K562 (cell line): ENCODE measurements around the gene MYO3B. TPM values are rescaled to one million over a fixed set of nuclear protein-coding genes. Genes with fewer than 3 reads are reported as not detected.
"Not testable (repeated sequence)": the region's sequence is repeated elsewhere in the genome, so short reads cannot be mapped to it uniquely, and the experiment has no call there.

ENCODE experiments used
- ATAC-seq: fragments of 200-7000 bp; cut with Tn5 transposase; 3 replicates; pipeline ENCODE4 v1.9.1; 2020; ENCODE audit warnings: moderate library complexity
- BruUV-seq: library from RNA; stranded (reverse); fragments of 400-500 nt; replicated peaks from 2 replicates; lab custom pipeline; 2021; lab: Mats Ljungman, UMichigan
- CTCF ChIA-PET: fragments of 300-600 bp; formaldehyde crosslinking; extraction: SDS; loops from one replicate; lab custom pipeline; 2021; ENCODE audit warnings: low intra/inter-chr PET ratio; lab: Yijun Ruan, JAX
- POLR2A ChIA-PET: fragments of 300-600, 350-650 bp; sonication (Branson Sonifier 250); formaldehyde crosslinking; extraction: SDS; loops from one replicate; lab custom pipeline; 2021; ENCODE audit warnings: antibody characterized with exemption, inconsistent platforms; lab: Yijun Ruan, JAX
- DNase-seq, 4 experiments: peaks; one replicate each; pipeline versions ENCODE4 v3.0.0 to v3.0.0-alpha.2; 2011 to 2018; ENCODE audit warnings: low spot score in 3 of 4, mixed read lengths in 3 of 4; ENCODE audit errors: extremely low read depth in 1 of 4
- FAIRE-seq: peaks from 2 replicates; lab custom pipeline; 2011; peaks lifted over from hg19 to GRCh38; lab: Jason Lieb, UNC
- H2AFZ ChIP-seq: 2 replicates; pipeline ENCODE4 v1.6.0; 2011; ENCODE audit warnings: low read depth, low read length, control low read depth, inconsistent platforms
- H3K27ac ChIP-seq: fragments of 200-600 bp; 3 replicates; pipeline ENCODE4 v1.8.0; 2011; ENCODE audit warnings: low read depth, mild to moderate bottlenecking, control low read depth, inconsistent platforms, low read length, moderate library complexity, mixed read lengths; ENCODE audit errors: extremely low read depth
- H3K27me3 ChIP-seq, 2 experiments: fragments of 300-600 bp in 1 of 2; 2 replicates in 1 of 2; 3 replicates in 1 of 2; pipeline versions ENCODE4 v1.6.0 to v1.8.0; 2011; ENCODE audit warnings: inconsistent platforms in 2 of 2, low read length in 2 of 2, mild to moderate bottlenecking in 1 of 2, mixed read lengths in 1 of 2, moderate library complexity in 1 of 2; ENCODE audit not compliant: control insufficient read depth in 2 of 2, insufficient read depth in 2 of 2
- H3K36me3 ChIP-seq: fragments of 300-600 bp; 3 replicates; pipeline ENCODE4 v1.8.0; 2011; ENCODE audit warnings: mild to moderate bottlenecking, low read length, inconsistent platforms; ENCODE audit not compliant: control insufficient read depth, insufficient read depth
- H3K4me1 ChIP-seq, 2 experiments: fragments of 200-600 bp in 1 of 2; replicated peaks in 1 of 2; 2 replicates in 1 of 2; 3 replicates in 1 of 2; pipeline versions ENCODE4 v1.5.1 to v1.8.0; 2011; ENCODE audit warnings: inconsistent platforms in 2 of 2, low read length in 2 of 2, mild to moderate bottlenecking in 1 of 2, mixed read lengths in 1 of 2, moderate library complexity in 1 of 2; ENCODE audit not compliant: control insufficient read depth in 2 of 2, insufficient read depth in 2 of 2
- H3K4me2 ChIP-seq: 2 replicates; pipeline ENCODE4 v1.6.1; 2011; ENCODE audit warnings: low read length, control low read depth, inconsistent platforms, mixed read lengths; ENCODE audit not compliant: insufficient read depth
- H3K4me3 ChIP-seq: fragments of 200-600 bp; sonication (generic), shearing (Covaris generic); 2 replicates; pipeline ENCODE4 v1.5.1; 2016; ENCODE audit warnings: control low read depth, inconsistent platforms
- H3K79me2 ChIP-seq: fragments of 200-600 bp; 3 replicates; pipeline ENCODE4 v1.8.0; 2011; ENCODE audit warnings: low read length, inconsistent platforms; ENCODE audit not compliant: control insufficient read depth, insufficient read depth
- H3K9ac ChIP-seq, 2 experiments: 2 replicates each; pipeline versions ENCODE4 v1.6.0 to v1.6.1; 2011; ENCODE audit warnings: low read depth in 2 of 2, low read length in 2 of 2, control low read depth in 1 of 2, inconsistent platforms in 1 of 2, mild to moderate bottlenecking in 1 of 2, mixed read lengths in 1 of 2; ENCODE audit not compliant: insufficient read depth in 1 of 2
- H3K9me1 ChIP-seq: one replicate; pipeline ENCODE4 v1.6.0; 2011; ENCODE audit warnings: inconsistent platforms, mild to moderate bottlenecking, low read length, moderate library complexity; ENCODE audit not compliant: control insufficient read depth, insufficient read depth
- H3K9me3 ChIP-seq: replicated peaks from 2 replicates; pipeline ENCODE4 v1.5.1; 2011; ENCODE audit warnings: low read depth, low read length, inconsistent platforms; ENCODE audit not compliant: control insufficient read depth, insufficient read depth
- H4K20me1 ChIP-seq: replicated peaks from 2 replicates; pipeline ENCODE4 v1.6.1; 2011; ENCODE audit warnings: low read length, inconsistent platforms, mixed read lengths; ENCODE audit not compliant: control insufficient read depth, insufficient read depth
- CBFA2T3 ChIP-seq: fragments of 450-650 bp; IDR thresholded peaks from 2 replicates; pipeline ENCODE4 v1.6.1; 2017
- CUX1 ChIP-seq: fragments of 200-800 bp; sonication (Bioruptor generic); IDR thresholded peaks from 2 replicates; pipeline ENCODE4 v1.6.1; 2016; ENCODE audit warnings: missing genetic modification characterization, missing compliant biosample characterization
- ETS2 ChIP-seq: IDR thresholded peaks from 2 replicates; pipeline ENCODE4 v1.6.1; 2016; ENCODE audit warnings: borderline replicate concordance, missing genetic modification characterization, mild to moderate bottlenecking, moderate library complexity, missing compliant biosample characterization; ENCODE audit not compliant: poor library complexity, severe bottlenecking
- KAT2B ChIP-seq: IDR thresholded peaks from one replicate; pipeline ENCODE4 v1.6.1; 2012; ENCODE audit warnings: low read depth, mild to moderate bottlenecking, control low read depth, inconsistent platforms, low read length, moderate library complexity
- SLC30A9 ChIP-seq: fragments of 250-450 bp; sonication (Bioruptor Pico); IDR thresholded peaks from 2 replicates; pipeline ENCODE4 v1.8.0; 2022; ENCODE audit warnings: mild to moderate bottlenecking, moderate library complexity
- SP1 ChIP-seq: sonication (generic); formaldehyde crosslinking; IDR thresholded peaks from 2 replicates; pipeline ENCODE4 v1.8.1; 2022; ENCODE audit warnings: mild to moderate bottlenecking, missing genetic modification reagents
- TCF7L2 ChIP-seq: fragments of 150-350 bp; IDR thresholded peaks from 2 replicates; pipeline ENCODE4 v1.6.1; 2016; ENCODE audit warnings: low read depth, mild to moderate bottlenecking, low read length, moderate library complexity
- TRIM28 ChIP-seq: fragments of 450-650 bp; IDR thresholded peaks from 2 replicates; pipeline ENCODE4 v1.6.1; 2017
- ZNF347 ChIP-seq: fragments of 450-650 bp; formaldehyde crosslinking; IDR thresholded peaks from 2 replicates; pipeline ENCODE4 v1.4.0; 2020; ENCODE audit warnings: low read depth, mild to moderate bottlenecking, moderate library complexity
- ZNF707 ChIP-seq: fragments of 250-450 bp; sonication (Bioruptor Pico); conservative IDR thresholded peaks from 2 replicates; pipeline ENCODE4 v1.8.0; 2022; ENCODE audit warnings: inconsistent platforms, mild to moderate bottlenecking, moderate library complexity
- WGBS: fragments of 100-300 bp; shearing (Covaris generic); methylation state at CpG from one replicate; pipeline ENCODE4 v1.1.6; 2016; ENCODE audit warnings: low coverage, mixed read lengths; ENCODE audit not compliant: insufficient coverage; ENCODE audit errors: missing lambda C conversion rate; 5-methylcytosine and 5-hydroxymethylcytosine counted together
- in situ Hi-C: fragments of 300-500 bp; cut with MboI; formaldehyde crosslinking; loops from 4 replicates; pipeline ENCODE4 v1.15.0; 2018; ENCODE audit warnings: inconsistent platforms, mixed read lengths
- intact Hi-C: fragments of 100-400 bp; cut with micrococcal nuclease; formaldehyde crosslinking; loops from 2 replicates; pipeline ENCODE4 v1.14.2; 2022
- polyA plus RNA-seq, 8 experiments: library from polyadenylated mRNA; depleted of rRNA in 4 of 8; stranded (reverse) in 5 of 8; unstranded in 3 of 8; fragments of >200 nt; fragmentation: Nextera tagmentation in 2 of 8; fragmentation: Illumina TruSeq in 1 of 8; extraction: Ambion mirVana in 2 of 8; extraction: Trizol in 1 of 8; gene quantifications; 2 replicates each; pipeline versions ENCODE4 v1.2.1 to v1.2.3, GENCODE V29; 2011 to 2014; ENCODE audit warnings: inconsistent platforms in 1 of 8, missing spikeins in 1 of 8
- total RNA-seq, 7 experiments: library from RNA; depleted of rRNA in 6 of 7; stranded (reverse); fragments of >200 nt in 6 of 7; fragmentation: Illumina TruSeq in 2 of 7; extraction: Trizol in 2 of 7; gene quantifications; 2 replicates each; pipeline versions ENCODE4 v1.2.1 to v1.2.3, GENCODE V29; 2011 to 2021; ENCODE audit warnings: low replicate concordance in 1 of 7
- TF ChIP-seq, protein P1 (sequence below): fragments of 450-650 bp; IDR thresholded peaks from 2 replicates; pipeline ENCODE4 v1.6.1; 2018; ENCODE audit warnings: mild to moderate bottlenecking, low read depth; ENCODE audit not compliant: partially characterized antibody

The MYO3B gene
- total and polyA plus RNA-seq, 9 of the 15 experiments (the other 6 are each of a cell fraction or from before 2014, with no cell fraction given) = 2.7 to 6.5 (median 3.6) TPM

DNA sequence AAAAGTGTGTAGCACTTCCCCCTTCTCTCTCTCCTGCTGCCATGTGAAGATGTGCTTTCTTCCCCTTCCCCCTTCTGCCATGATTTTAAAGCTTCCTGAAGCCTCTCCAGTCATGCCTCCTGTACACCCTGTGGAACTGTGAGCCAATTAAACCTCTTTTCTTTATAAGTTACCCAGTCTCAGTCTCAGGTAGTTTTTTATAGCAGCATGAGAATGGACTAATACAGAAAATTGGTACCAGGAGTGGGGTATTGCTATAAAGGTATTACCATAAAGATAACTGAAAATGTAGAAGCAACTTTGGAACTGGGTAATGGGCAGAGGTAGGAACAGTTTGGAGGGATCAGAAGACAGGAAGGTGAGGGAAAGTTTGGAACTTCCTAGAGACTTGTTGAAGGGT, 374.0 kb downstream of the MYO3B start:
- intact Hi-C loops, H2AFZ ChIP-seq, POLR2A ChIA-PET, CTCF ChIA-PET, H3K36me3 ChIP-seq, in situ Hi-C loops, FAIRE-seq, H3K9me3 ChIP-seq, DNase-seq, BruUV-seq, H3K27ac ChIP-seq, H3K4me1 ChIP-seq, H3K9ac ChIP-seq, ATAC-seq, H3K9me1 ChIP-seq, H3K79me2 ChIP-seq, H4K20me1 ChIP-seq, H3K27me3 ChIP-seq, H3K4me3 ChIP-seq, H3K4me2 ChIP-seq: not testable (repeated sequence)
- TF ChIP-seq ZNF707 (CRISPR knock-in tag) (peak; percentile 99), TRIM28 (peak; percentile 75)
- TF ChIP-seq, protein P1, sequence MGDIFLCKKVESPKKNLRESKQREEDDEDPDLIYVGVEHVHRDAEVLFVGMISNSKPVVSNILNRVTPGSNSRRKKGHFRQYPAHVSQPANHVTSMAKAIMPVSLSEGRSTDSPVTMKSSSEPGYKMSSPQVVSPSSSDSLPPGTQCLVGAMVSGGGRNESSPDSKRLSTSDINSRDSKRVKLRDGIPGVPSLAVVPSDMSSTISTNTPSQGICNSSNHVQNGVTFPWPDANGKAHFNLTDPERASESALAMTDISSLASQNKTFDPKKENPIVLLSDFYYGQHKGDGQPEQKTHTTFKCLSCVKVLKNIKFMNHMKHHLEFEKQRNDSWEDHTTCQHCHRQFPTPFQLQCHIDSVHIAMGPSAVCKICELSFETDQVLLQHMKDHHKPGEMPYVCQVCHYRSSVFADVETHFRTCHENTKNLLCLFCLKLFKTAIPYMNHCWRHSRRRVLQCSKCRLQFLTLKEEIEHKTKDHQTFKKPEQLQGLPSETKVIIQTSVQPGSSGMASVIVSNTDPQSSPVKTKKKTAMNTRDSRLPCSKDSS = peak; percentile 62

GRCh38 chr2:170553748-170554147, 375.8 kb downstream of the MYO3B start:
- Histone ChIP-seq H3K27ac (no peak overlapping the region), H3K4me2 (no peak overlapping the region), H3K9ac (no peak overlapping the region), H2AFZ (no peak overlapping the region), H3K36me3 (no peaks in the 10 kb centered on the region), H4K20me1 (no peaks in the 10 kb centered on the region), H3K79me2 (no peaks in the 10 kb centered on the region), H3K4me3 (no peak overlapping the region), H3K9me3 (peaks cover 2% of the 10 kb centered on the region; the same call in 1 of the 2 replicates), H3K27me3 (no peaks in the 10 kb centered on the region; a peak in 1 of 5 replicates), H3K4me1 (peaks cover 0 to 2% of the 10 kb centered on the region in 2 experiments; a peak in 1 of 5 replicates), H3K9me1 (no peaks in the 10 kb centered on the region)
- ATAC-seq (no peak), DNase-seq (no peak), FAIRE-seq (no peak)
- CTCF ChIA-PET = no interaction called here
- intact Hi-C loops = no loop called here
- in situ Hi-C loops = no loop called here
- POLR2A ChIA-PET = no interaction called here
- BruUV-seq = no TSS peak
- 6% methylated on average over 4 of the region's 4 CpGs for WGBS
- no peak for TF ChIP-seq CUX1 (CRISPR knock-in tag)
- TF ChIP-seq SP1 (CRISPR knock-in tag) = no peak
- TF ChIP-seq KAT2B = no peak
- TF ChIP-seq TCF7L2 = no peak
- no peak for TF ChIP-seq ZNF347
- no peak for TF ChIP-seq ETS2 (tag)
- TF ChIP-seq CBFA2T3 = no peak
- no peak for TF ChIP-seq SLC30A9 (CRISPR knock-in tag)
